Osteoblast (primary cell): ENCODE results near the gene ERG. TPM values are rescaled to one million over a fixed set of nuclear protein-coding genes. Genes with fewer than 3 reads are reported as not detected.

ENCODE experiments used
- DNase-seq: peaks from one replicate; pipeline ENCODE4 v3.0.0; 2011; ENCODE audit warnings: low spot score, mixed read lengths; ENCODE audit not compliant: insufficient read length; ENCODE audit errors: missing footprints
- H2AFZ ChIP-seq: 2 replicates; pipeline ENCODE4 v1.6.0; 2011; ENCODE audit warnings: mild to moderate bottlenecking, low read length
- H3K27ac ChIP-seq: 2 replicates; pipeline ENCODE4 v1.5.1; 2011; ENCODE audit warnings: mild to moderate bottlenecking, low read depth, low read length, moderate library complexity
- H3K27me3 ChIP-seq: 2 replicates; pipeline ENCODE4 v1.6.0; 2012; ENCODE audit warnings: mild to moderate bottlenecking, control low read depth, inconsistent platforms, low read length, moderate library complexity; ENCODE audit not compliant: insufficient read depth
- H3K36me3 ChIP-seq: 2 replicates; pipeline ENCODE4 v1.5.1; 2011; ENCODE audit warnings: mild to moderate bottlenecking, low read length, control low read depth, moderate library complexity; ENCODE audit not compliant: insufficient read depth
- H3K4me1 ChIP-seq: 2 replicates; pipeline ENCODE4 v1.5.1; 2011; ENCODE audit warnings: mild to moderate bottlenecking, low read length, control low read depth, moderate library complexity; ENCODE audit not compliant: insufficient read depth
- H3K4me2 ChIP-seq: 2 replicates; pipeline ENCODE4 v1.6.0; 2011; ENCODE audit warnings: mild to moderate bottlenecking, low read length; ENCODE audit not compliant: insufficient read depth
- H3K4me3 ChIP-seq: fragments of 200-600 bp; sonication (generic); 3 replicates; pipeline ENCODE4 v1.5.1; 2012; ENCODE audit warnings: mild to moderate bottlenecking, low read length, inconsistent platforms; ENCODE audit not compliant: insufficient read depth
- H3K79me2 ChIP-seq: 2 replicates; pipeline ENCODE4 v1.6.0; 2012; ENCODE audit warnings: mild to moderate bottlenecking, low read length, control low read depth, inconsistent platforms; ENCODE audit not compliant: insufficient read depth
- H3K9me3 ChIP-seq: 2 replicates; pipeline ENCODE4 v1.5.1; 2011; ENCODE audit warnings: low read depth, low read length, control low read depth
- H4K20me1 ChIP-seq: 2 replicates; pipeline ENCODE4 v1.6.0; 2012; ENCODE audit warnings: mild to moderate bottlenecking, low read length, control low read depth; ENCODE audit not compliant: insufficient read depth
- CTCF ChIP-seq: IDR thresholded peaks from 2 replicates; pipeline ENCODE4 v1.5.1; 2011; ENCODE audit warnings: mild to moderate bottlenecking, low read depth, low read length, moderate library complexity; ENCODE audit errors: extremely low read depth
- total RNA-seq: library from RNA; depleted of rRNA; stranded (reverse); fragments of >200 nt; gene quantifications from 2 replicates; pipeline ENCODE4 v1.2.3, GENCODE V29; 2012

The ERG gene
- total RNA-seq, 1 donor: 1.1 TPM

- no peaks in the 10 kb centered on the region for H3K27me3 ChIP-seq
- H3K9me3 ChIP-seq: no peaks in the 10 kb centered on the region
- H2AFZ ChIP-seq: peak overlapping the region; percentile 27
- no peak for DNase-seq
- no peaks in the 10 kb centered on the region for H3K79me2 ChIP-seq
- H3K27ac ChIP-seq: peak overlapping the region; percentile 20
- peaks cover 30% of the 10 kb centered on the region for H3K4me1 ChIP-seq
- peak overlapping the region; percentile 9 for H3K4me3 ChIP-seq
- no peaks in the 10 kb centered on the region for H4K20me1 ChIP-seq
- peak overlapping the region; percentile 34 for H3K4me2 ChIP-seq
- no peak for TF ChIP-seq CTCF
- no peaks in the 10 kb centered on the region for H3K36me3 ChIP-seq
These were observed 42.9 kb downstream of the ERG start for GRCh38 chr21:38455403-38455802.

- Histone ChIP-seq H3K4me1 (peaks cover 23% of the 10 kb centered on the region), H3K36me3 (no peaks in the 10 kb centered on the region), H3K9me3 (no peaks in the 10 kb centered on the region), H3K79me2 (no peaks in the 10 kb centered on the region), H4K20me1 (no peaks in the 10 kb centered on the region), H3K4me3 (no peak overlapping the region), H3K27me3 (no peaks in the 10 kb centered on the region), H3K4me2 (no peak overlapping the region), H3K27ac (peak overlapping the region; percentile 20), H2AFZ (no peak overlapping the region)
- no peak for DNase-seq
- no peak for TF ChIP-seq CTCF
These were observed 43.6 kb downstream of the ERG start for GRCh38 chr21:38454702-38455101.

GRCh38 chr21:38454161-38454560 is 44.1 kb downstream of the ERG start:
- no peak overlapping the region for H3K4me2 ChIP-seq
- no peaks in the 10 kb centered on the region for H3K27me3 ChIP-seq
- no peak overlapping the region for H3K4me3 ChIP-seq
- H3K4me1 ChIP-seq: peaks cover 18% of the 10 kb centered on the region
- no peak for TF ChIP-seq CTCF
- H3K27ac ChIP-seq: no peak overlapping the region
- no peak for DNase-seq
- H3K36me3 ChIP-seq: no peaks in the 10 kb centered on the region
- H4K20me1 ChIP-seq: no peaks in the 10 kb centered on the region
- H3K79me2 ChIP-seq: no peaks in the 10 kb centered on the region
- no peak overlapping the region for H2AFZ ChIP-seq
- H3K9me3 ChIP-seq: no peaks in the 10 kb centered on the region

- H3K9me3 ChIP-seq: no peaks in the 10 kb centered on the region
- no peaks in the 10 kb centered on the region for H3K79me2 ChIP-seq
- H3K36me3 ChIP-seq: no peaks in the 10 kb centered on the region
- no peak overlapping the region for H2AFZ ChIP-seq
- H4K20me1 ChIP-seq: no peaks in the 10 kb centered on the region
- peaks cover 3% of the 10 kb centered on the region for H3K27me3 ChIP-seq
- DNase-seq: no peak
- no peak overlapping the region for H3K27ac ChIP-seq
- no peak overlapping the region for H3K4me3 ChIP-seq
- H3K4me2 ChIP-seq: no peak overlapping the region
- no peaks in the 10 kb centered on the region for H3K4me1 ChIP-seq
- no peak for TF ChIP-seq CTCF
These were observed 49.4 kb downstream of the ERG start for GRCh38 chr21:38448671-38449385.
